ENCODE measurements around the gene PER1. TPM values are rescaled to one million over a fixed set of nuclear protein-coding genes. Genes with fewer than 3 reads are reported as not detected.

Gene PER1
- total and polyA plus RNA-seq, 9 of the 15 experiments (the other 6 are each of a cell fraction or from before 2014, with no cell fraction given), result 0.13 to 26.0 (median 3.4) TPM

DNA sequence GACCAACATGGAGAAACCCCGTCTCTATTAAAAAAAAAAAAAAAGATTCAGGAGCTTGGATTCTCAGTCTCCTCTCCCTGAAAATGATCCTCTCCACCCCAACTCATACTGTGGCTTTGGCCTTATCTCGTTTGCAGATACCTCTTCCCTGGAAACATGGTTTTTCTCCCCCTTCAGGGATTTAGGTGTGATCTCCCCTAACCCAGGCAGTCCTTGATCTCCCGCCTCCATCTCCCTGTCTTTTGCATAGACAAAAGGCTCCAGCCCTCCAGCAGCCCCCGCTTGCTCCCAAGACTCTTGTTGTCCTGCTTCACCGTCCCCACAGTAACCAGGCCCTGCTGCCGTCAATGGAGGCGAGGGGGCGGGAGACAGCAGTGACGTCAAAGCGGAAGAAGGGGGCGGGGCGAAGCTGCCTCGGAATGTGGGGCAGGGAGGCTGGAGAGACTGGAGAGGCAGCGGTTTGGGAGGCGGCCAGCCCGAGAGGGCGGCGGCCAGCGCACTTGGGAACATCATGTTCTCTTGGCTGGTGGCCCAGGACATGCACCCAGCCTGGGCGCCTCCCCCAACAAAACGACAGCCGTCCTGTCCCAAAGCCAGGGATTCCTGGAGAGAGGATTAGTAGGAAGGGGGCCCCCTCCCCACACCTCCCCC lies 1.9 kb upstream of the PER1 start (continued):
- TF ChIP-seq, protein P1, sequence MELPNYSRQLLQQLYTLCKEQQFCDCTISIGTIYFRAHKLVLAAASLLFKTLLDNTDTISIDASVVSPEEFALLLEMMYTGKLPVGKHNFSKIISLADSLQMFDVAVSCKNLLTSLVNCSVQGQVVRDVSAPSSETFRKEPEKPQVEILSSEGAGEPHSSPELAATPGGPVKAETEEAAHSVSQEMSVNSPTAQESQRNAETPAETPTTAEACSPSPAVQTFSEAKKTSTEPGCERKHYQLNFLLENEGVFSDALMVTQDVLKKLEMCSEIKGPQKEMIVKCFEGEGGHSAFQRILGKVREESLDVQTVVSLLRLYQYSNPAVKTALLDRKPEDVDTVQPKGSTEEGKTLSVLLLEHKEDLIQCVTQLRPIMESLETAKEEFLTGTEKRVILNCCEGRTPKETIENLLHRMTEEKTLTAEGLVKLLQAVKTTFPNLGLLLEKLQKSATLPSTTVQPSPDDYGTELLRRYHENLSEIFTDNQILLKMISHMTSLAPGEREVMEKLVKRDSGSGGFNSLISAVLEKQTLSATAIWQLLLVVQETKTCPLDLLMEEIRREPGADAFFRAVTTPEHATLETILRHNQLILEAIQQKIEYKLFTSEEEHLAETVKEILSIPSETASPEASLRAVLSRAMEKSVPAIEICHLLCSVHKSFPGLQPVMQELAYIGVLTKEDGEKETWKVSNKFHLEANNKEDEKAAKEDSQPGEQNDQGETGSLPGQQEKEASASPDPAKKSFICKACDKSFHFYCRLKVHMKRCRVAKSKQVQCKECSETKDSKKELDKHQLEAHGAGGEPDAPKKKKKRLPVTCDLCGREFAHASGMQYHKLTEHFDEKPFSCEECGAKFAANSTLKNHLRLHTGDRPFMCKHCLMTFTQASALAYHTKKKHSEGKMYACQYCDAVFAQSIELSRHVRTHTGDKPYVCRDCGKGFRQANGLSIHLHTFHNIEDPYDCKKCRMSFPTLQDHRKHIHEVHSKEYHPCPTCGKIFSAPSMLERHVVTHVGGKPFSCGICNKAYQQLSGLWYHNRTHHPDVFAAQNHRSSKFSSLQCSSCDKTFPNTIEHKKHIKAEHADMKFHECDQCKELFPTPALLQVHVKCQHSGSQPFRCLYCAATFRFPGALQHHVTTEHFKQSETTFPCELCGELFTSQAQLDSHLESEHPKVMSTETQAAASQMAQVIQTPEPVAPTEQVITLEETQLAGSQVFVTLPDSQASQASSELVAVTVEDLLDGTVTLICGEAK (IDR thresholded peaks at IDR 0.05), result no peak; the same call in 1 of the 2 replicates
- TF ChIP-seq, protein P1 (CRISPR knock-in tag; IDR thresholded peaks at IDR 0.05), result no peak
- TF ChIP-seq SMAD3 (CRISPR knock-in tag; conservative IDR thresholded peaks at IDR 0.05), result no peak
- peak; percentile 17 for TF ChIP-seq MEIS2 (IDR thresholded peaks at IDR 0.05; ENCODE audit: partially characterized antibody)
- TF ChIP-seq ZEB2 (IDR thresholded peaks at IDR 0.05), result no peak
- TF ChIP-seq CHD1 (IDR thresholded peaks at IDR 0.05; ENCODE audit: low read length), result no peak
- TF ChIP-seq, protein P2, sequence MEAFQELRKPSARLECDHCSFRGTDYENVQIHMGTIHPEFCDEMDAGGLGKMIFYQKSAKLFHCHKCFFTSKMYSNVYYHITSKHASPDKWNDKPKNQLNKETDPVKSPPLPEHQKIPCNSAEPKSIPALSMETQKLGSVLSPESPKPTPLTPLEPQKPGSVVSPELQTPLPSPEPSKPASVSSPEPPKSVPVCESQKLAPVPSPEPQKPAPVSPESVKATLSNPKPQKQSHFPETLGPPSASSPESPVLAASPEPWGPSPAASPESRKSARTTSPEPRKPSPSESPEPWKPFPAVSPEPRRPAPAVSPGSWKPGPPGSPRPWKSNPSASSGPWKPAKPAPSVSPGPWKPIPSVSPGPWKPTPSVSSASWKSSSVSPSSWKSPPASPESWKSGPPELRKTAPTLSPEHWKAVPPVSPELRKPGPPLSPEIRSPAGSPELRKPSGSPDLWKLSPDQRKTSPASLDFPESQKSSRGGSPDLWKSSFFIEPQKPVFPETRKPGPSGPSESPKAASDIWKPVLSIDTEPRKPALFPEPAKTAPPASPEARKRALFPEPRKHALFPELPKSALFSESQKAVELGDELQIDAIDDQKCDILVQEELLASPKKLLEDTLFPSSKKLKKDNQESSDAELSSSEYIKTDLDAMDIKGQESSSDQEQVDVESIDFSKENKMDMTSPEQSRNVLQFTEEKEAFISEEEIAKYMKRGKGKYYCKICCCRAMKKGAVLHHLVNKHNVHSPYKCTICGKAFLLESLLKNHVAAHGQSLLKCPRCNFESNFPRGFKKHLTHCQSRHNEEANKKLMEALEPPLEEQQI (IDR thresholded peaks at IDR 0.05), result no peak
- no peak for TF ChIP-seq BCL6 (CRISPR knock-in tag; IDR thresholded peaks at IDR 0.05)
- TF ChIP-seq RFX5 (IDR thresholded peaks at IDR 0.05; ENCODE audit: low read depth, low read length), result no peak
- no peak for TF ChIP-seq TFAM (CRISPR knock-in tag; conservative IDR thresholded peaks at IDR 0.05)
- peak; percentile 45 for TF ChIP-seq TAF1 (IDR thresholded peaks at IDR 0.05; ENCODE audit: control insufficient read depth, extremely low read depth, insufficient read depth, low read length, severe bottlenecking)
- peak; percentile 66 for TF ChIP-seq CTBP1 (IDR thresholded peaks at IDR 0.05; ENCODE audit: borderline replicate concordance)
- TF ChIP-seq NR2C2 (CRISPR knock-in tag; IDR thresholded peaks at IDR 0.05), result no peak
- peak; percentile 40; the same call in 1 of the 2 replicates for TF ChIP-seq NR2C2 (tag; IDR thresholded peaks at IDR 0.05)
- TF ChIP-seq ZNF197 (CRISPR knock-in tag; IDR thresholded peaks at IDR 0.05; ENCODE audit: low read depth), result no peak
- TF ChIP-seq LCOR (CRISPR knock-in tag; IDR thresholded peaks at IDR 0.05), result no peak
- no peak for TF ChIP-seq ZBTB1 (CRISPR knock-in tag; IDR thresholded peaks at IDR 0.05; ENCODE audit: borderline replicate concordance, low read depth)
- peak in 1 of 2 experiments; percentile 85; a peak in 1 of 4 replicates for TF ChIP-seq SRF (CRISPR knock-in tag; IDR thresholded peaks at IDR 0.05)

Measured in K562 (cell line).